ENCODE measurements around the gene FDX2.
"Not testable (repeated sequence)": the region's sequence is repeated elsewhere in the genome, so short reads cannot be mapped to it uniquely, and the experiment has no call there.

FDX2 gene

GRCh38 chr19:10315335-10316214, at the start of gene FDX2:
FDX2 (minus strand) TSS chr19:10316015; CDS start chr19:10315996, 19 bp downstream.
- no peak for DNase-seq

GRCh38 chr19:10365518-10365917, 49.7 kb upstream of the FDX2 start:
- no peak for DNase-seq

GRCh38 chr19:10364644-10365043, 48.8 kb upstream of the FDX2 start:
- no peak for DNase-seq

GRCh38 chr19:10363789-10364281, 48.0 kb upstream of the FDX2 start:
- DNase-seq, result no peak

- DNase-seq, result no peak
Observed at GRCh38 chr19:10362259-10362658, 46.4 kb upstream of the FDX2 start.

GRCh38 chr19:10361569-10362011, 45.8 kb upstream of the FDX2 start:
- DNase-seq, result no peak

GRCh38 chr19:10356431-10356830, 40.6 kb upstream of the FDX2 start:
- no peak for DNase-seq

- no peak for DNase-seq
Observed at GRCh38 chr19:10353793-10354391, 38.1 kb upstream of the FDX2 start.

- DNase-seq, result no peak
Observed at GRCh38 chr19:10352764-10353671, 37.2 kb upstream of the FDX2 start.

GRCh38 chr19:10346509-10346908, 30.7 kb upstream of the FDX2 start:
- DNase-seq, result peak; percentile 75

- DNase-seq, result no peak
Observed at GRCh38 chr19:10344780-10345179, 29.0 kb upstream of the FDX2 start.

- DNase-seq, result no peak
Observed at GRCh38 chr19:10343495-10343894, 27.7 kb upstream of the FDX2 start.

- DNase-seq, result no peak
Observed at GRCh38 chr19:10339977-10340376, 24.2 kb upstream of the FDX2 start.

- no peak for DNase-seq
Observed at GRCh38 chr19:10339380-10339960, 23.7 kb upstream of the FDX2 start, which contains the start of gene ICAM3. ICAM3 (minus strand) TSS chr19:10339624; CDS start chr19:10339614, 10 bp downstream.

GRCh38 chr19:10338940-10339339, 23.1 kb upstream of the FDX2 start:
- no peak for DNase-seq

GRCh38 chr19:10336725-10337124, 20.9 kb upstream of the FDX2 start:
- DNase-seq, result not testable (repeated sequence)

- no peak for DNase-seq
Observed at GRCh38 chr19:10335352-10335985, 19.7 kb upstream of the FDX2 start.

- no peak for DNase-seq
Observed at GRCh38 chr19:10334588-10335351, 19.0 kb upstream of the FDX2 start.

GRCh38 chr19:10333758-10334587, 18.2 kb upstream of the FDX2 start:
- DNase-seq, result no peak
